GM18517 (cell line): ENCODE results near the gene RINL.
"Not testable (repeated sequence)": the region's sequence is repeated elsewhere in the genome, so short reads cannot be mapped to it uniquely, and the experiment has no call there.

Source experiments
- ATAC-seq: cut with Tn5 transposase; IDR thresholded peaks from one replicate; pipeline ENCODE4 v1.9.1; 2021; ENCODE audit warnings: mild to moderate bottlenecking, moderate library complexity; ENCODE audit not compliant: unreplicated experiment

RINL gene

GRCh38 chr19:38905620-38906019 lies 27.5 kb upstream of the RINL start:
- ATAC-seq, result no peak

GRCh38 chr19:38904581-38905539 lies 26.8 kb upstream of the RINL start:
- ATAC-seq, result no peak

GRCh38 chr19:38901683-38902082 lies 23.6 kb upstream of the RINL start:
- no peak for ATAC-seq

- no peak for ATAC-seq
These were observed 22.7 kb upstream of the RINL start for GRCh38 chr19:38900743-38901190.

GRCh38 chr19:38900202-38900629 lies 22.1 kb upstream of the RINL start:
- ATAC-seq, result no peak

GRCh38 chr19:38899447-38900201 lies 21.5 kb upstream of the RINL start, which contains the start of the genes NFKBIB and SIRT2:
Gene NFKBIB, plus strand, starts transcription at chr19:38899969. Its CDS starts 64 bp downstream, at chr19:38900033.
Gene SIRT2, minus strand, starts transcription at chr19:38899618. Its CDS starts 97 bp downstream, at chr19:38899521.
- peak; percentile 92 for ATAC-seq

GRCh38 chr19:38898788-38899446 lies 20.8 kb upstream of the RINL start:
- no peak for ATAC-seq

GRCh38 chr19:38894968-38895367 lies 16.9 kb upstream of the RINL start:
- ATAC-seq, result no peak

GRCh38 chr19:38893341-38893771 lies 15.3 kb upstream of the RINL start:
- ATAC-seq, result no peak

- no peak for ATAC-seq
These were observed 14.8 kb upstream of the RINL start for GRCh38 chr19:38892841-38893240.

- no peak for ATAC-seq
These were observed 13.7 kb upstream of the RINL start for GRCh38 chr19:38891771-38892170.

GRCh38 chr19:38890686-38891085 lies 12.6 kb upstream of the RINL start:
- no peak for ATAC-seq

- no peak for ATAC-seq
These were observed 11.7 kb upstream of the RINL start for GRCh38 chr19:38889803-38890202.

- no peak for ATAC-seq
These were observed 10.8 kb upstream of the RINL start for GRCh38 chr19:38888876-38889275.

- not testable (repeated sequence) for ATAC-seq
These were observed 6.6 kb upstream of the RINL start for GRCh38 chr19:38884691-38885090.

- ATAC-seq, result no peak
These were observed 5.2 kb upstream of the RINL start for GRCh38 chr19:38883286-38883685.

- no peak for ATAC-seq
These were observed 3.0 kb upstream of the RINL start for GRCh38 chr19:38880882-38881609.

GRCh38 chr19:38880076-38880881 lies 2.2 kb upstream of the RINL start:
- ATAC-seq, result no peak

GRCh38 chr19:38879400-38879751 lies 1.3 kb upstream of the RINL start:
- ATAC-seq, result no peak
